Dermis microvascular lymphatic vessel endothelial cell (primary cell): ENCODE results near the gene WNT10A. TPM values are rescaled to one million over a fixed set of nuclear protein-coding genes. Genes with fewer than 3 reads are reported as not detected.
A peak's percentile ranks its signal among the peaks of the same experiment; 100 is the strongest.
"Not testable (repeated sequence)": the region's sequence is repeated elsewhere in the genome, so short reads cannot be mapped to it uniquely, and the experiment has no call there.

ENCODE experiments used
- DNase-seq, 2 donors: peaks; one replicate each; pipeline versions ENCODE4 v3.0.0 to v3.0.0-alpha.2; 2010; ENCODE audit warnings: low read depth in 2 of 2
- total RNA-seq: library from RNA; depleted of rRNA; stranded (reverse); fragments of >200 nt; gene quantifications from 2 replicates; pipeline ENCODE4 v1.2.1, GENCODE V29; 2014

Gene WNT10A
- not detected in 2 replicates for total RNA-seq

GRCh38 chr2:218880102-218880858 lies at the start of gene WNT10A:
Gene WNT10A (plus strand): TSS chr2:218880852. CDS start chr2:218880996, 144 bp downstream.
- no peak for DNase-seq

- no peak for DNase-seq
These were observed 49.2 kb upstream of the WNT10A start, which contains the start of gene PRKAG3 for GRCh38 chr2:218831378-218831990. Gene PRKAG3 (minus strand): TSS chr2:218831803.

DNA sequence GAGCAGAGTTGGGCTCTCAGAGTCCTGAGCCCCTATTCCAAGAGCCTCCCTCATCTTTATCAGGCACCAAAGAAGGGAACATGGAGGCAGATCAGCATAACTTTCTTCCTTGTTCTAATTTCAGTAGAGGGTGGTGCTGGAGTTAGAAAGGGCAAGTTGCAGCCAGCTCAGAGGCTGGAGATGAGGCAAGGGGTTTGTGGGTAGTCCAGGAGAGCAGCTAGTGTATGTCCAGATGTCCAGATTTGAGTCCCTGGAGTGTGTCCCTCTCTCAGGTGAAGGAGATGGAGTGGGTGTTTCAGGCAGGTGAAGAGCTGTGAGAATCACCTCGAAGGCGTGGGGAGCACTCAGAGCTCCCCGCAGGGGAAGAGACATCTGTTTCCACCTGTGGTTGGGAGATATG lies 48.6 kb upstream of the WNT10A start:
- DNase-seq, result no peak

DNA sequence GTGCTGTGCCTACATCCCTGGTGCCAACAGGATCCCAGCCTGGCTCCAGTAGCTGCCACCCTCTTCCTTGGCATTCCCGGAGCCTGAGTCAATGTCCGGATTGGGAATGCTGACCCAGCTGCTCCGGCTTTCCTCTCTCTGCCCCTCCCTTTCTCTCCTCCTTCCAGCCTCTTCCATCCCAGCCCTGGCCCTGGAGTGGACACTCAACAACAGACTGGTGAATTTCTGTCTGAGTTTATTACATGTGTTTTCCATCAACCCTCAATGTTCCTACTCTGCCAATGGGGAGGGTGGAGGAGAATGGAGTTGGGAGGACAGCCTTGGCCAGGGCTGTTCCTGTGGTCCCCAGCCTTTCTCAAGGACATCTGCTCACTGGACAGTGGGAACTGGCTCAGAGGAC lies 48.1 kb upstream of the WNT10A start:
- peak in 1 of 2 donors; percentile 50 for DNase-seq

DNA sequence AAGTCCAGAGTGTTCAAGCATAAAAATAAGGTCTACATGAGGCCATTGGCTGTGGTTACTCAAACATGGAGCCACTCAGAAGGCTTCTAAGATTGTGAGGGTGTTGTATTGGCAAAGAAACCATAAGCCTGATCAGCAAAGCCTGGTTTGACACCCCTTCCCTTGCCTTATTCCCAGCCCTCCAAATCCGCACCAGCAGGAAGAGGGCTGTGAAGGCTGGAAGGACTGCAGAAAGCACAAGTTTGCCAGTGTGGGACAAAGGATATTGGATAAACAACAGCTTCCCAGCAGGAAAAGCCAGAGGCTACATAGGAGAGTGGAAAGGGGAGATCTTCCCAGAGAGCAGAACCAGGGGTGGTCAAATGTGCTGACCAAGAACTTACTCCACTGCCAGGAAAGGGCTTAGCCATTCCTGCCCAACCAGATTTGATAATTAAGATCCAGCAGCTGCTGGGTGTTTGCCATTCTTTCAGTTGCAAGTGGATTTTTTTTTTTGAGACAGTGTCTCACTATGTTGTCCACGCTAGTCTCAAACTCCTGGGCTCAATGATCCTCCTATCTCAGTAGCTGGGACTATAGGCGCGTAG lies 47.5 kb upstream of the WNT10A start:
- no peak for DNase-seq

DNA sequence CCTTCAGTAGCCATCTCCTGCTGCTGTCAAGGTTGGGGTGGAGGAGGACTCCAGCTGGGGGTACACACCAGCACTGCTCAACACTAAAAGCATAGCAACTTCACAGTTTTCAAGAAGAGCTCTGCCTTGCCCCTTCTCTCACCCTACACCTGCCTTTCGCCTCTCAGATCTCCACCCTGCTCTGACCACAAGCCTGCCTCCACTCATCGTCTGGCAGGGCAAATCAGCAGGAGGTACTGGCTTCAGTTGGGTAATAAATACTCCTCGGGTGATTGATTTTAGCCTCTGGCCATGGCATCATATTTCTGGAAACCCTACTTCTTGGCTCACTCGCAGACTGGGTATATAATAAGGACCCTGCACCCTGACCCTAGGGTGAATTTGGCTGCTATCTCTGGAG lies 46.0 kb upstream of the WNT10A start:
- DNase-seq, result no peak

- DNase-seq, result no peak
These were observed 43.2 kb upstream of the WNT10A start for GRCh38 chr2:218837495-218837894.

DNA sequence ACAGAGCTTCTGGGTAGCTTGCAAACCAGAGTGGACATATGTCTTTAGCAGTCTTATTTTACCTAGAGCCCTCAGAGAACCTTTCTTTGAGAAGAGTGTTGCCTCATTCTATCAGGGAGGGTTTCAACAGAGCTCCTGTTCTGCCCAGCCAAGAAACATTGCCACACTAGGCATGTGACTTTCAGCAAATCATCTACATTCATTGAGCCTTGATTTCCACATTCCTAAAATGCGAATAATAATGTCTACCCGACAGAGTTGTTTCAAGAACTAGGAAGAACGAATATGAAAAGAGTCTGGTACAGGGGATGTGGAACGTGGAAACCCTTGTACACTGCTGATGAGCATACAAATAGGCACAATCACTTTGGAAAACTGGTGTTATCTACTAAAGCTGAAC lies 41.2 kb upstream of the WNT10A start:
- DNase-seq, result no peak

DNA sequence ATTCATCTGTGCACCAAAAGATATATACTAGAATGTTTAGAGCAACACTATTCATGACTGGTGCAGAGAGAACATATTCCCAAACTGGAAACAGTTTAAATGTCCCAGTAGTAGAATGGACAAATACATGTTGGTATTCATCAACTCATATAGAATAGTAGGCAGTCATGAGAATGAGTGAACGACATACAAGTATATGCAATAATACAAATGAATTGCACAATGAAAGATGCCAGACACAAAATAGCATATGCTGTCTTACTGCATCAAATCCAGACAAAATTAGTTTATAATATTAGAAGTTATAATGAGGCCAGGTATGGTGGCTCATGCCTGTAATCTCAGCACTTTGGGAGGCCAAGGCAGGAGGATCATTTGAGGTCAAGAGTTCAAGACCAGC lies 40.8 kb upstream of the WNT10A start:
- DNase-seq, result no peak

DNA sequence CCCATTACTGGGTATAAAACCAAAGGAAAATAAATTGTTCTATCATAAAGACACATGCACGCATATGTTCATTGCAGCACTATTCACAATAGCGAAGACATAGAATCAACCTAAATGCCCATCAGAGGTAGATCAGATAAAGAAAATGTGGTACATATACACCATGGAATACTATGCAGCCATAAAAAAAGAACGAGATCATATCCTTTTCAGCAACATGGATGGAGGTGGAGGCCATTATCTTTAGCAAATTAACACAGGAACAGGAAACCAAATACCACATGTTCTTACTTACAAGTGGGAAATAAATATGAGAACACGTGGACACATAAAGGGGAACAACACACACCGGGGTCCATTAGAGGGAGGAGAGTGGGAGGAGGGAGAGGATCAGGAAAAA lies 36.3 kb upstream of the WNT10A start:
- not testable (repeated sequence) for DNase-seq

- not testable (repeated sequence) for DNase-seq
These were observed 33.7 kb upstream of the WNT10A start for GRCh38 chr2:218846963-218847362.

GRCh38 chr2:218849721-218850120 lies 30.9 kb upstream of the WNT10A start:
- no peak for DNase-seq

- no peak for DNase-seq
These were observed 29.9 kb upstream of the WNT10A start for GRCh38 chr2:218850796-218851195.

DNA sequence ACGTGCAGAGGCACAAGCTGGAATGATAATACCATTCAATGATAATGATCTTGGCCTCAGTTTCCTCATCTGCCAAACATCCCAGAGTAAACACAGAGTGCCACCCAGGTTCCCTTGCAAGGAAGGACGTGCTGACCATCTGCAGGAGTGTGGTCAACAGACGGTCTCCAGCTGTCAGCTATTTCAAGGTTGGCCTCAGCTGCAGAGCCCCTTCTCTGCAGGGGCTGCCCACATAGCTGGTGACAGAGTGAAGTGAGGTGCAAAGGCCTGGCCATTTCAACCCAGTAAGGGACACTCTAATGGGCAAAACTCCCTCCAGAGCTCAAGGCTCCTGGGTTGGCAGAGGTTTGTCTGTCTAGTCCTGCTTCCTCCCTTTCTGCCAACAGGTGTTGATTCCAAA lies 29.4 kb upstream of the WNT10A start:
- DNase-seq, result no peak

GRCh38 chr2:218852911-218853667 lies 27.6 kb upstream of the WNT10A start:
- peak; percentile 14 to 66 for DNase-seq

GRCh38 chr2:218853766-218854165 lies 26.9 kb upstream of the WNT10A start:
- DNase-seq, result no peak

GRCh38 chr2:218854860-218855259 lies 25.8 kb upstream of the WNT10A start:
- DNase-seq, result no peak

DNA sequence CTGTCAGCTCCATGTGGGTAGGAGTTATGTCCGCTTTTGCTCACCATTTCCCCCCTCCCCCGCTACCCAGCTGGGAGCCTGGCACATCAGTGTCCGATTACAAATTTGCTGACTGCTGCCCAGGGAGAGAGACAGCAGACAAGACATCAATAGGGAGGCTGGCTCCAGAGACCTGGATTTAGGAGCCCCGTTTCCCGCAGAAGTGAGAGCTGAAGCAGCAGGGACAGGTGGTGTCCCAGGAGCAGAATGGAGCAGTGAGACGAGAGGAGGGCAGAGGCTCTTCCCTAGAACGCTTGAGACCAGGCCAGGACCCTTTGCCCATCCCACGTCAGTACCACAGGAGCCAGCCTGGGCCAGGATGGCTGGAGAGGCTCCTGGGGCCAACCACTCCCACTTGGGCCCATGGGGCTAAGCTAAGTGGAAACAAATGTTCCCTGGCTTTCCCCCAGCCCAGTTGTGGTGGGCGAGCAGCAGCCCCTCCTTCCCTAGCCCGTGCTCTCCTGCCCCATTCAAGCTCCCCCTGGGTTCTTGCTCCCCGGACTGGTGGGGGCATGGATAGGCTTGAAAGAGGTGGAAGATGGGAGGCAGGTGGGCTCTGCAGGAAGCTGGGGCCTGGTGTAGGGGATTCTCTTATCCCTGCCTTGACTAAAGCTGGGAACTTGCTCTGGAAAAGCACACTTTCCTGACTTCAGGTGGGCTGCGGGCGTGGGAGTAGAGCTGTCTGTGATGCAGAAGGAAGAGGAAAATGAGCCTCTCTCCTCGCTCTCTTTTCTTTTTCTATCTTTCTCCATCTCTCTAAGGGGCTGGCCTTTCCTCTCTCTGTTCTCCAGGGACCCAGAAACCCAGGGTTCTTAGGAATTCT lies 25.1 kb upstream of the WNT10A start:
- DNase-seq, result no peak

- no peak for DNase-seq
These were observed 24.3 kb upstream of the WNT10A start for GRCh38 chr2:218856167-218856895.

- DNase-seq, result no peak
These were observed 23.8 kb upstream of the WNT10A start for GRCh38 chr2:218856896-218857243.
